ENCODE results near the gene TDRD1. TPM values are rescaled to one million over a fixed set of nuclear protein-coding genes. Genes with fewer than 3 reads are reported as not detected.

The TDRD1 gene
- total RNA-seq, 2 donors from 2014 or later = 0.05 to 0.57 TPM

GRCh38 chr10:114172216-114172615 lies 6.9 kb upstream of the TDRD1 start:
- H3K4me3 ChIP-seq = peak overlapping the region; percentile 70
- H3K9ac ChIP-seq (ENCODE audit: low read depth in 2 of 2, low read length in 2 of 2) = peak overlapping the region in 1 of 2 donors; percentile 93
- H3K36me3 ChIP-seq = no peaks in the 10 kb centered on the region
- no peak for TF ChIP-seq CTCF (IDR thresholded peaks at IDR 0.05)
- intact Hi-C loops (cut with DNase I) = no loop called here
- peak overlapping the region; percentile 3 for H3K27ac ChIP-seq
- DNase-seq = no peak
- no peaks in the 10 kb centered on the region for H3K27me3 ChIP-seq
- H3K4me1 ChIP-seq = no peaks in the 10 kb centered on the region
- H3K9me3 ChIP-seq = no peaks in the 10 kb centered on the region

GRCh38 chr10:114172776-114173602 lies 6.2 kb upstream of the TDRD1 start:
- Histone ChIP-seq H3K4me3 (peak overlapping the region; percentile 70), H3K27ac (peak overlapping the region; percentile 91), H3K9ac (ENCODE audit: low read depth in 2 of 2, low read length in 2 of 2) (peak overlapping the region; percentile 93 to 98), H3K27me3 (no peaks in the 10 kb centered on the region), H3K4me1 (no peaks in the 10 kb centered on the region), H3K36me3 (no peaks in the 10 kb centered on the region), H3K9me3 (no peaks in the 10 kb centered on the region)
- intact Hi-C loops (cut with DNase I) = no loop called here
- no peak for TF ChIP-seq CTCF (IDR thresholded peaks at IDR 0.05)
- DNase-seq = no peak

- no peak for TF ChIP-seq CTCF (IDR thresholded peaks at IDR 0.05)
- Histone ChIP-seq H3K4me1 (no peaks in the 10 kb centered on the region), H3K27me3 (no peaks in the 10 kb centered on the region), H3K9ac (ENCODE audit: low read depth in 2 of 2, low read length in 2 of 2) (peak overlapping the region; percentile 93 to 98), H3K36me3 (no peaks in the 10 kb centered on the region), H3K9me3 (no peaks in the 10 kb centered on the region), H3K4me3 (peak overlapping the region; percentile 70), H3K27ac (peak overlapping the region; percentile 91)
- no peak for DNase-seq
- intact Hi-C loops (cut with DNase I) = no loop called here
These were observed 5.6 kb upstream of the TDRD1 start for GRCh38 chr10:114173603-114173920.

GRCh38 chr10:114173921-114174694 lies 5.0 kb upstream of the TDRD1 start, which contains the start of gene CCDC186:
Gene CCDC186, minus strand, starts transcription at chr10:114174203. Its CDS starts 10,935 bp downstream, at chr10:114163268.
- no peaks in the 10 kb centered on the region for H3K4me1 ChIP-seq
- TF ChIP-seq CTCF (IDR thresholded peaks at IDR 0.05) = no peak
- H3K9me3 ChIP-seq = no peaks in the 10 kb centered on the region
- H3K36me3 ChIP-seq = no peaks in the 10 kb centered on the region
- H3K9ac ChIP-seq (ENCODE audit: low read depth in 2 of 2, low read length in 2 of 2) = peak within 1 kb of the TSS; percentile 93 to 98
- peak within 1 kb of the TSS; percentile 91 for H3K27ac ChIP-seq
- peak within 1 kb of the TSS; percentile 70 for H3K4me3 ChIP-seq
- peak; percentile 98 for DNase-seq
- H3K27me3 ChIP-seq = no peaks in the 10 kb centered on the region
- intact Hi-C loops (cut with DNase I) = no loop called here

GRCh38 chr10:114174695-114175188 lies 4.4 kb upstream of the TDRD1 start:
- intact Hi-C loops (cut with DNase I) = no loop called here
- H3K9me3 ChIP-seq = no peaks in the 10 kb centered on the region
- no peaks in the 10 kb centered on the region for H3K4me1 ChIP-seq
- no peak for TF ChIP-seq CTCF (IDR thresholded peaks at IDR 0.05)
- H3K9ac ChIP-seq (ENCODE audit: low read depth in 2 of 2, low read length in 2 of 2) = peak overlapping the region; percentile 9 to 93
- peak overlapping the region; percentile 70 for H3K4me3 ChIP-seq
- H3K27me3 ChIP-seq = no peaks in the 10 kb centered on the region
- H3K36me3 ChIP-seq = no peaks in the 10 kb centered on the region
- DNase-seq = no peak
- peak overlapping the region; percentile 91 for H3K27ac ChIP-seq
